ENCODE data around the gene YOD1. TPM values are rescaled to one million over a fixed set of nuclear protein-coding genes. Genes with fewer than 3 reads are reported as not detected.

YOD1 gene
- total RNA-seq, 4 donors from 2014 or later, result 9.6 to 32.0 (median 22.9) TPM

DNA sequence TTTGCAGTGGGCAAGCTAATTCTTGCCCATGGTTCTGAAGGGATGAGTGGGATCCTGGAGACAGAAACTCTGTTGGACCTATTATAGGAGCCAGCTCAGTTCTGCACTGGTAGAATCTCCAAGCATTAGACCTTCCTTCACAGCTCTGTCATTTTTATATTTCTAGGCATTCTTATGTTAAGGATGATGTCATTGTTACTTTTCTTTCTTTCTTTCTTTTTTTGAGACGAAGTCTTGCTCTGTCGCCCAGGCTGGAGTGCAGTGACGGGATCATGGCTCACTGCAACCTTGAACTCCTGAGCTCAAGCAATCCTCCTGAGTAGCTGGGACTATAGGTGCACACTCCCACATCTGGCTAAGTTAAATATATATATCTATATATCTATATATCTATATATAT is 9.6 kb upstream of the YOD1 start:
- TF ChIP-seq POLR2A (IDR thresholded peaks at IDR 0.05), result no peak
- TF ChIP-seq, protein P1, sequence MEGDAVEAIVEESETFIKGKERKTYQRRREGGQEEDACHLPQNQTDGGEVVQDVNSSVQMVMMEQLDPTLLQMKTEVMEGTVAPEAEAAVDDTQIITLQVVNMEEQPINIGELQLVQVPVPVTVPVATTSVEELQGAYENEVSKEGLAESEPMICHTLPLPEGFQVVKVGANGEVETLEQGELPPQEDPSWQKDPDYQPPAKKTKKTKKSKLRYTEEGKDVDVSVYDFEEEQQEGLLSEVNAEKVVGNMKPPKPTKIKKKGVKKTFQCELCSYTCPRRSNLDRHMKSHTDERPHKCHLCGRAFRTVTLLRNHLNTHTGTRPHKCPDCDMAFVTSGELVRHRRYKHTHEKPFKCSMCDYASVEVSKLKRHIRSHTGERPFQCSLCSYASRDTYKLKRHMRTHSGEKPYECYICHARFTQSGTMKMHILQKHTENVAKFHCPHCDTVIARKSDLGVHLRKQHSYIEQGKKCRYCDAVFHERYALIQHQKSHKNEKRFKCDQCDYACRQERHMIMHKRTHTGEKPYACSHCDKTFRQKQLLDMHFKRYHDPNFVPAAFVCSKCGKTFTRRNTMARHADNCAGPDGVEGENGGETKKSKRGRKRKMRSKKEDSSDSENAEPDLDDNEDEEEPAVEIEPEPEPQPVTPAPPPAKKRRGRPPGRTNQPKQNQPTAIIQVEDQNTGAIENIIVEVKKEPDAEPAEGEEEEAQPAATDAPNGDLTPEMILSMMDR (IDR thresholded peaks at IDR 0.05), result no peak
- H3K9me3 ChIP-seq, result no peaks in the 10 kb centered on the region
- peaks cover 0 to 55% (median 10%) of the 10 kb centered on the region in 3 donors for H3K36me3 ChIP-seq
- WGBS, 2 donors, result 30 to 62% methylated on average over 3 of the region's 3 CpGs
- H3K27ac ChIP-seq, result no peak overlapping the region
- intact Hi-C loops (cut with DNase I), result no loop called here
- H3K4me3 ChIP-seq, result no peak overlapping the region
- no peak for DNase-seq
- H3K4me1 ChIP-seq, result peaks cover 0 to 41% (median 6%) of the 10 kb centered on the region in 3 donors
- H3K27me3 ChIP-seq, result no peaks in the 10 kb centered on the region

DNA sequence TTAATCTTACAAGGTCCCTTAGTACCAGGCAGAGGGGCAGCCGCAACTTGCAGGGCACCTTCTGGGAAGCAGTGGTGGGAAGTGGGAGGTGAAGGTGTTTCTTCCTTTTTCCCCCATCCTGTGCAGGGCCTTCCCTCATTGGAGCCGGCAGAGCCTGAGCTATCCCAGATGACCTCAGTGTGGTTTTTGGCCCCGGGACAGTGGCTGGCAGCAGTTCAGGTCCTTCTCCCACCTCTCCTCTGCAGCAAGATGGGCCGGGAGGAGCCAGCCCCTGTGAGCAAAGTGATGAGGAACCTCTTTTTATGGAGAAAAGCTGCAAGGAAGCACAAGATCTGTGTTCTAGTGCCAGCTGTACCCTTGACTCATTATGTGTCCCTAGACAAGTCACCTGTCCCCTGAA is 8.9 kb upstream of the YOD1 start:
- H3K36me3 ChIP-seq, result peaks cover 0 to 48% (median 10%) of the 10 kb centered on the region in 3 donors
- intact Hi-C loops (cut with DNase I), result no loop called here
- DNase-seq, result no peak
- no peaks in the 10 kb centered on the region for H3K9me3 ChIP-seq
- H3K4me1 ChIP-seq, result peaks cover 0 to 42% (median 6%) of the 10 kb centered on the region in 3 donors
- WGBS, 2 donors, result 46 to 74% methylated on average over 3 of the region's 4 CpGs
- no peaks in the 10 kb centered on the region for H3K27me3 ChIP-seq
- H3K4me3 ChIP-seq, result no peak overlapping the region
- H3K27ac ChIP-seq, result peak overlapping the region in 1 of 4 donors; percentile 3
- TF ChIP-seq POLR2A (IDR thresholded peaks at IDR 0.05), result no peak
- TF ChIP-seq, protein P1 (IDR thresholded peaks at IDR 0.05), result no peak

DNA sequence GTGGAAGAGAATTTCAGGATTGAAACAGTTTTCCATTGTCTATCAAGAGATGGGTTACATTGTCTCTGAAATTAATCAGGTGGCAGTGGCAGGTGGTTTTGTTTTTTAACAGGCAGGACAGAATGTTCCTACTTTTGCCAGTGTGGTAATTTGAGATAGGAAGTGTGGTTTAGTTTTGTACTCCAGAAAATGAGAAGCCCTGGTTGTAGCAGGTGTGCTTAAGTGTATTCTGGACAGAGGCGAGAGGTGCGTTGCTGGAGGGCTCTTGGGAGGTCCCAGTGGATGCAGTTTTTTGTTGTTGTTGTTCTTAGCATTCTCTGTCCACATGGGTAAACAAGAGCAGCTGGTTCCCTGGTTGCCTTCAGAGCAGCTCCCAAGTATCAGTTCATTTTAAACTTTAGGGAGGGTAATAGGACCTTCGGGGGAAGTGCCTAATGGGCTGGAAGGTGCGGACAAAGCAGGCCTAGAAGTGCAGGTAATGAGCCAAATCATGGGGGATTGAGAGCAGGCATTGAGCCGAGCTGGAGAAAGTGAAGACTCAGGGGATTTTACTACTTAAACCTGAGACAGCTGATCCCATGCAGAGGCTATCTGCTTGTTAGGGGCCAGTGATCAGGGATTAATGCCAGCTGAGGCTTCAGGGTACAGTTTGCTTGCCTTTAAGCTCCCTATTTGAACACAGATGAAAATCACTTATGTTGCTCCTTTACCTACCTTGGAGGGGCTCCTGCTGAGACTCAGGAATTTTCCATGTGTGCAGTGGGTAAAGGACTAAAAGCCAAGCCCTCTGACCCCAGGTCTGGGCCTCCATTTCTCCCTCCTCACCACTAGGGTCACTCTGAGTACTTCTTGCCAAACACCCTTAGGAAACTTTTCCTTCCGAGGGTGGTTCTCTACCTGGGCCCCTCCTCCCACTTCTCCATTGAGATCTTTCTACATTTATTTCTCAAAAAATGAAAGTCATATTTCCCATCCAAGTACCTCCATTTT is 8.2 kb upstream of the YOD1 start:
- Histone ChIP-seq H3K27ac (peak overlapping the region in 2 of 4 donors; percentile 3 to 16), H3K36me3 (peaks cover 0 to 41% (median 10%) of the 10 kb centered on the region in 3 donors), H3K9me3 (no peaks in the 10 kb centered on the region), H3K4me3 (no peak overlapping the region), H3K4me1 (peaks cover 0 to 42% (median 6%) of the 10 kb centered on the region in 3 donors), H3K27me3 (no peaks in the 10 kb centered on the region)
- WGBS, 2 donors, result 74 to 86% methylated on average over 6 of the region's 6 CpGs
- DNase-seq, result no peak
- no peak for TF ChIP-seq POLR2A (IDR thresholded peaks at IDR 0.05)
- TF ChIP-seq, protein P1 (IDR thresholded peaks at IDR 0.05), result no peak
- intact Hi-C loops (cut with DNase I), result no loop called here

DNA sequence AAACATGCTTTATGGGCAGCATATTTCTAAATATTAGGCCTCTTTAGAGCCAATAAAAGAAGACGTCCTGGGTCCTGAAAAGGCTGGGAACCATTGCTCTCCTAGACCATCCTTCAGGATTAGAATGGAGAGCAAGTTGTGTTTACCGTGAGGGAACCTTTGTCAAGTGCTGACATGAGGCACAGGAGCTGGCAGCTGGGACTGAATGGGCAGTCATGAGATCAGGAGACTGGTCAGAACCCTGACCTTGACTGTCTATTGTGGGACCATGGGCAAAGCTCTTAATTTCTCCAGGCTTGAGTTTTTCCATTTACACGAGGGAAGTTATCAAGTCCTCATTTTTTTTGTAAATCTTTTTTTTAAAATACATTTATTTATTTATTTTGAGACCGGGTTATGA is 7.2 kb upstream of the YOD1 start:
- Histone ChIP-seq H3K27me3 (no peaks in the 10 kb centered on the region), H3K4me3 (no peak overlapping the region), H3K9me3 (no peaks in the 10 kb centered on the region), H3K27ac (no peak overlapping the region), H3K4me1 (peaks cover 0 to 49% (median 6%) of the 10 kb centered on the region in 3 donors), H3K36me3 (peaks cover 0 to 31% (median 10%) of the 10 kb centered on the region in 3 donors)
- no peak for TF ChIP-seq POLR2A (IDR thresholded peaks at IDR 0.05)
- TF ChIP-seq, protein P1 (IDR thresholded peaks at IDR 0.05), result no peak
- intact Hi-C loops (cut with DNase I), result no loop called here
- DNase-seq, result no peak
- WGBS, 2 donors, result 89 to 90% methylated on average over 4 of the region's 4 CpGs

DNA sequence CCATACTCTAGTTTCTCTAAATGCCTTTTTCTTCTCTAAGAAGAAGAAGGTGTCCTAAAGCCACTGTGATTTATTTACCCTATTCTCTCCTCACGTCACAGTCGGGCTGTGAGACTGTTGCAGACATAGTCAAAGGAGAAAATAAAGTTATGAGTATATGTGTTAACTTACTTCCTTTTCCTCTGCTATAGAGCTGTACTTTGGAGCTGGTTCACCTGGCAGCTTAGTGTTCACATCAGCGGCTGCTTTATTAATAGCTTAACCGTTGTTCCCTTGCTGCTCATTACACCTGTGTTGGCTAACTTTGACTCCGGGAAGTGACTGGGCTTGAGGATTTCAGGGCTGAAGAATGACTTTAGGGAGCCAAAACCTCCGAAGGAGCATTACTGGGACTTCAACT is 5.7 kb upstream of the YOD1 start:
- Histone ChIP-seq H3K9me3 (no peaks in the 10 kb centered on the region), H3K27ac (peak overlapping the region in 2 of 4 donors; percentile 16 to 54), H3K4me1 (peaks cover 8 to 61% (median 14%) of the 10 kb centered on the region in 3 donors), H3K27me3 (no peaks in the 10 kb centered on the region), H3K4me3 (no peak overlapping the region), H3K36me3 (peaks cover 0 to 16% (median under 1%) of the 10 kb centered on the region in 3 donors)
- intact Hi-C loops (cut with DNase I), result no loop called here
- no peak for TF ChIP-seq POLR2A (IDR thresholded peaks at IDR 0.05)
- TF ChIP-seq, protein P1 (IDR thresholded peaks at IDR 0.05), result no peak
- 44 to 54% methylated on average over 4 to 5 of the region's 6 CpGs for WGBS, 2 donors
- no peak for DNase-seq

All from esophagus squamous epithelium (tissue), 5 donors.